Lower leg skin (tissue), 3 donors: ENCODE results near the gene KCTD18.

Experiments used
- POLR2A ChIP-seq, 2 donors: fragments of 450-650 bp; IDR thresholded peaks; one replicate each; pipeline ENCODE4 v1.6.1; 2016 to 2017; ENCODE audit warnings: antibody characterized with exemption in 2 of 2, mild to moderate bottlenecking in 1 of 2, moderate library complexity in 1 of 2
- TF ChIP-seq, protein P1 (sequence below), 3 donors: fragments of 450-650 bp; IDR thresholded peaks; one replicate each; pipeline ENCODE4 v1.5.1; 2016; ENCODE audit warnings: antibody characterized with exemption in 3 of 3, mild to moderate bottlenecking in 3 of 3, moderate library complexity in 2 of 3

GRCh38 chr2:200442471-200442870, 67.4 kb downstream of the KCTD18 start:
- TF ChIP-seq, protein P1, sequence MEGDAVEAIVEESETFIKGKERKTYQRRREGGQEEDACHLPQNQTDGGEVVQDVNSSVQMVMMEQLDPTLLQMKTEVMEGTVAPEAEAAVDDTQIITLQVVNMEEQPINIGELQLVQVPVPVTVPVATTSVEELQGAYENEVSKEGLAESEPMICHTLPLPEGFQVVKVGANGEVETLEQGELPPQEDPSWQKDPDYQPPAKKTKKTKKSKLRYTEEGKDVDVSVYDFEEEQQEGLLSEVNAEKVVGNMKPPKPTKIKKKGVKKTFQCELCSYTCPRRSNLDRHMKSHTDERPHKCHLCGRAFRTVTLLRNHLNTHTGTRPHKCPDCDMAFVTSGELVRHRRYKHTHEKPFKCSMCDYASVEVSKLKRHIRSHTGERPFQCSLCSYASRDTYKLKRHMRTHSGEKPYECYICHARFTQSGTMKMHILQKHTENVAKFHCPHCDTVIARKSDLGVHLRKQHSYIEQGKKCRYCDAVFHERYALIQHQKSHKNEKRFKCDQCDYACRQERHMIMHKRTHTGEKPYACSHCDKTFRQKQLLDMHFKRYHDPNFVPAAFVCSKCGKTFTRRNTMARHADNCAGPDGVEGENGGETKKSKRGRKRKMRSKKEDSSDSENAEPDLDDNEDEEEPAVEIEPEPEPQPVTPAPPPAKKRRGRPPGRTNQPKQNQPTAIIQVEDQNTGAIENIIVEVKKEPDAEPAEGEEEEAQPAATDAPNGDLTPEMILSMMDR (IDR thresholded peaks at IDR 0.05): no peak
- no peak for TF ChIP-seq POLR2A (IDR thresholded peaks at IDR 0.05)
